Measurements from ENCODE around the gene SYS1. TPM values are rescaled to one million over a fixed set of nuclear protein-coding genes. Genes with fewer than 3 reads are reported as not detected.

SYS1 gene
- total and polyA plus RNA-seq, 8 donors: 9.6 to 19.0 (median 15.8) TPM

GRCh38 chr20:45343532-45344167 is 19.3 kb upstream of the SYS1 start:
- no peaks in the 10 kb centered on the region for H3K27me3 ChIP-seq
- no peaks in the 10 kb centered on the region for H3K36me3 ChIP-seq
- peak overlapping the region; percentile 87 to 98 (median 94) for H3K27ac ChIP-seq
- no peaks in the 10 kb centered on the region for H3K9me3 ChIP-seq
- no peak for FAIRE-seq
- peak overlapping the region in 2 of 4 donors; percentile 84 to 92 for H3K4me3 ChIP-seq
- WGBS, 2 donors: 8 to 11% methylated on average over 6 of the region's 6 CpGs
- no peak for TF ChIP-seq CTCF (IDR thresholded peaks at IDR 0.05)
- intact Hi-C loops (cut with DNase I): no loop called here
- H3K4me1 ChIP-seq: peaks cover 32 to 53% (median 53%) of the 10 kb centered on the region in 3 donors
- peak in 1 of 6 donors; percentile 58 for DNase-seq
- peak; percentile 42 to 49 (median 44) for ATAC-seq

GRCh38 chr20:45344168-45344860 is 18.6 kb upstream of the SYS1 start:
- Histone ChIP-seq H3K27ac (peak overlapping the region; percentile 87 to 98 (median 94)), H3K9me3 (no peaks in the 10 kb centered on the region), H3K4me1 (peaks cover 25 to 49% (median 46%) of the 10 kb centered on the region in 3 donors), H3K4me3 (peak overlapping the region in 2 of 4 donors; percentile 84 to 92), H3K27me3 (no peaks in the 10 kb centered on the region), H3K36me3 (no peaks in the 10 kb centered on the region)
- no peak for TF ChIP-seq CTCF (IDR thresholded peaks at IDR 0.05)
- intact Hi-C loops (cut with DNase I): no loop called here
- DNase-seq (peak; percentile 63 to 83 (median 70)), ATAC-seq (peak; percentile 11 to 50 (median 28)), FAIRE-seq (no peak)
- WGBS, 2 donors: 11 to 15% methylated on average over 9 of the region's 9 CpGs

GRCh38 chr20:45345104-45345936 is 17.6 kb upstream of the SYS1 start:
- H3K27me3 ChIP-seq: no peaks in the 10 kb centered on the region
- WGBS, 2 donors: 17 to 31% methylated on average over 9 of the region's 9 CpGs
- intact Hi-C loops (cut with DNase I): no loop called here
- ATAC-seq: peak; percentile 12 to 20 (median 14)
- H3K4me3 ChIP-seq: peak overlapping the region in 3 of 4 donors; percentile 70 to 92 (median 84)
- peak; percentile 68 to 76 (median 72) for DNase-seq
- TF ChIP-seq CTCF (IDR thresholded peaks at IDR 0.05): no peak
- H3K36me3 ChIP-seq: no peaks in the 10 kb centered on the region
- peaks cover 15 to 39% (median 36%) of the 10 kb centered on the region in 3 donors for H3K4me1 ChIP-seq
- FAIRE-seq: no peak
- peak overlapping the region; percentile 87 to 98 (median 94) for H3K27ac ChIP-seq
- H3K9me3 ChIP-seq: no peaks in the 10 kb centered on the region

GRCh38 chr20:45346291-45346718 is 16.7 kb upstream of the SYS1 start:
- WGBS, 2 donors: 9 to 10% methylated on average over 2 to 3 of the region's 3 CpGs
- DNase-seq (no peak), FAIRE-seq (no peak), ATAC-seq (no peak)
- Histone ChIP-seq H3K36me3 (no peaks in the 10 kb centered on the region), H3K4me1 (peaks cover 7 to 29% (median 26%) of the 10 kb centered on the region in 3 donors), H3K4me3 (peak overlapping the region; percentile 45 to 92 (median 77)), H3K27me3 (no peaks in the 10 kb centered on the region), H3K27ac (peak overlapping the region; percentile 52 to 98 (median 94)), H3K9me3 (no peaks in the 10 kb centered on the region)
- intact Hi-C loops (cut with DNase I): no loop called here
- TF ChIP-seq CTCF (IDR thresholded peaks at IDR 0.05): no peak
